ENCODE data around the gene SLC9A1.

Gene SLC9A1

DNA sequence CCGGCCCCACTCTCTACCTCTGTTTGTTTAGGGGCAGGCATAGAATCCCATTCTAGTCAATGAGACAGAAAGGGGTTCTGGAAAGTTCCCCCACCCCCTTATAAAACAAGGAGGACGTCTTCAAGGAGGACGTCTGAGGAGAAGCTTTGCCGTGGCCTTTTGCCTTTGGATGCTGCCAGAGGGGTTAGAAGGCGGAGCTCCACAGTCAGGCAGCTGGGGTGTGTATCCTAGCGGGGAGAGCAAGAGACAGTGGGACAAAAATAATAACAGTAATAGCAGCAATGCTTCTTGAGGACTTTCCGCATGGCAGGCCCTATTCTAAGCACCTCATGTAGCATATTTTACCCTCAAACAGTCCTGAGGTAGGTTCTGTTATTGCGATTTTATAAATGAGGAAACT, 94.0 kb downstream of the SLC9A1 start:
- DNase-seq = no peak

DNA sequence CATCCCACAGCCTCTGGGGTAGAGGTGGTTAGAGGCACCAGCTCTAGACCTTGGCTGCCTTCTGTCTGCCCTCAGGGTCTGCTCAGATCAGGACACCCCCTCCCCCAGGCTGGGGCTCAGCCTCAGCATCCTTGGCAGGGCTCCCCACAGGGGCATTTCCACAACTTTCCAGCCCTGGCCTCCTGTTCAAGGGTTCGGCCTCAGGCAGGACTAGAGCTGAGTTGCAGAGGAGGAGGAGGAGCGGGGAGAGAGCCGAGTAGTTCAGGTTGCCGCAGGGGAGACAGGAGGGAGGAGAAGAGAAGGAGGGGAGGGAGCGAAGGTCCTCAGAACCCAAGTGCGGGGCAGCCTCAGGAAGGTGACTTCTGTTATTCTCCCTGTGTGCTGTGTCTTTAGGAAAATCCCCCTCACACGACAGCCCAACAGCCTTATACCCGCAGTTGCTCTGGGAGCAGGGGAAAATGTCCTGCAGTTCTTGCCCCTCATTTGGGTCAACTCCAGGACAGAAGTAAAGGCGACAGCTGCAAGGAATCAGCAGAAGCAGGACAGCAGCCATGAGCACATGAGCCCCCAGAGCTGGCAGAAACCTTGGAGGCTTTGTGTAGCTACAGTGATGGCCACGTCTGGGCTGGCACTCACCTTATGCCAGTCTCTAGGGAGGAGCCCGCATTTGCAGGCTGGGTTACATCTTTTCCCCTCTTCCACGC, 95.8 kb downstream of the SLC9A1 start:
- no peak for DNase-seq

DNA sequence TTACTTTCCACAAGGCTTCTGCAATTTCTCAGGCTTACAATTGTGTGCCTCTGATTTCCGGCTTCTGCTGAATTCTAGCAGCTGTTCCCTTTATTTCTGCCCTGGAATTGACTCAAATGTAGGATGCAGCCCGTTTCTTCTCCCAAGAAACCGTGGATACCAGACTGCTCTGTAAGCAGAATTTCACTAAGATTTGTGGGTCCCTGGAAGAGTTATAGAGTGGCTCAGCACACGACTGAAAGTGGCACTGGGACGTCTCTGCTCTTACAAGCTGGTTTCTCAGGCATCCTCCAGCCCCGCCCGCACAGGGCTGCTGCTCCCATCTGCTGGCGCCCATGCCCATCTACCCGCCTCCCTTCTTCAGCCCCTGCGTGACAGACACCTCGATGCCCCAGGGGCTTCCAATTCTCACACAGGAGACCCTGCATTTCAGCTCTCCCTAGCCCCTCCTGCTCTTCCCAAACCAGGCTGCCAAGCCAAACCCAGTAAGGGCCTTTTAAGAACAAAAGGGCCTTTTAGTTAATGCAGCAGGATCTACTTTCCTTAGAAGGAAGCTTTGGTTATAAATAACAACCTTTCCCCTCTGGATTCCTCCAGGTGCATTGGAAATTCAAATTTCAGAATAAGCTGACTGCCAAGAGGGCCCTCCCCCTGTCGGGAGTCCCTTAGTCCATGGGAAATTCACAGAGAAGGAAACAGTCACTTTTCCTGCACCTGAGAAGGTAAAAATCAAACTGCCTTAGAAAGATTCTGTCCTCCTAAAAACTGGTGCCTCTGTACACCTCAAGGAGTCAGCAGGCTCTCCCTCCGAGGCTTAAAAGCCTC, 96.9 kb downstream of the SLC9A1 start:
- DNase-seq = peak in 1 of 2 experiments; percentile 49

DNA sequence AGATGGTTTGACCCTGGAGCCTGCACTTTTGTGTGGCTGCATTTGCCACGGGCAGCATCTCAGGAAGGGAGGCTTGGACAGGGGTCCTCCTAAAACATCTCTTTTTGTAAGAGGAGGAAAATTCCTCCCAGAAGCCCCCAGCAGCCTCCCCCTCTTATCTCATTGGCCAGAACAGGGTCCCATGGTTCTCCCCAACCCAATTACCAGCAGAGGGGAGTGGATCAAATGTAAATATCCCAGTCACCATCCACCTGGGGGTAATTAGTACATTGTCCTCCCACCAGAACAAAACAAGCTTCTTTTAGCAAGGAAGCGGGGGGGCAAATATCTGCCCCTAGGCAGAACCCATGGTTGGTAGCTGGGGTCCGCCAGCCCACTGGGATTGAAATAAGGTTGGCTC, 97.5 kb downstream of the SLC9A1 start:
- DNase-seq = no peak

DNA sequence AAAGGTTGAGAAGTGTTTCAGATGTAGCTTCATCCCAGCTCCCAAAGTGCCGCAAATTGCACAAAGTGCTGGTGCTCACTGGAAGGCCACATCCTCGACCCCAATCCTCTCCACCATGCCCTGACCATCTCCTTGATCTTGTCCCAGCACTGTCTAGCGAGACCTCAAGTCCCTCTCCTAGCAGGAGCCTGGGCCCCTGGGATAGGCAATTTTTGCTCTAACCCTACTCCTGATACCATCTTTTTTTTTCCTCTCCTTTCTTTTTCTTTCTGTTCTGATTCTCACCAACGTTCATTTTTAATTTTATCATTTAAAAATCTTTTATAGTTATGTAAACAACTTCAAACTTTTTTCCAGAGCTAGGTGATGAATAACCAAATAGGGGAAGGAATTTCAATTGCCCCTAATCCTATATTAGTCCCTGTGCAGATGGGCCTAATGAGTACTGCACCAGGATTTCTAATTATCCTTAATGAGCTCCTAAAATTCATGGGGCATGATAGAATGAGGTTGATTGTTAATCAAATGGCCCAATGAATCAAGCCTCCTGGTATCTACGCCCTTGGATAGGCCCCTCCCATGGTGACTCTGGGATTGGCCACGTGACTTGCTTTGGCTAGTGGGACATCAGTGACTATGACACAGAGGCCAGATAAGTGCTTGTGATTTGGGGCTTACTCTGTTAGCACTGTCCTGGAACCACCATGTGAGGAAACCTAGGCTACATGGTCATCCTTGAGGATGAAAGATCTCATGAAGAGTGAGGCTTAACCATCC, 100.8 kb downstream of the SLC9A1 start:
- no peak for DNase-seq

DNA sequence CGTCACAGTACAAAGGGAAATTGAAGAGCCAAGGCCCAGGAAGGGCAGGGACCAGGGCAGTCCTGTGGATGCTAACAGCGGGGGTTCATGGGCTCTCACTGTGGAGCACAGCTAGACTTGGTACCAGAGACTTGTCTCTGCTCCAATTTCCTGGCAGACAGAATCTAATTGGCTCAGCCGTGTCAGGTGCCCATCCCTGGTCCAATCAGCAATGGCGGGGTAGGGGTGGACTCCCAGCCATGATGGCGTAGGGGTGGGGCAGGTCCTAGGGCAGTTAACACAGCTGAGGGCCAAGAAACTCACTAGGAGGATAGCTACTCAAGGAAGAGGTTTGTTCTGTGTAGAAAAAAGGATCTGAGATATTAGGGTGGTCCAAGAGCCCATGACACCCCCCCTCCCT, 102.4 kb downstream of the SLC9A1 start:
- no peak for DNase-seq

DNA sequence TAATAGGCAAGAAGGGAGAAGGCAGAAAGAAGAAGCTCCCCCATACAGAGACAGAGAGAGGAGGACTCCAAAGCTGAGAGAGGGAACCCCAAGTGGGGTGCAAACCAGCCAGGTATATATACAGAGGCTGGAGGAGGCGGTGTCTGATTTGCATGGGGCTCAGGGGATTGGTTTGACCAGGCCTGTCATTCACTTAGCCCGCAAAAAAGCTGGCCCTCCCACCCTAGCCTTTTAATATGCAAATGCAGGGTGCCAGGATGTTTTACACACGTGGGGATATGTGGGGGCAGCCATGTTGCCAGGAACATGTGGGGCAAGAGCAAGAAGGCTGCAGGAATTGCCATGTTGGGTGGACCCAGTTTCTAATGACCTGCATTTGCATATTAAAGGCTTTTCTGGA, 105.3 kb downstream of the SLC9A1 start:
- no peak for DNase-seq

DNA sequence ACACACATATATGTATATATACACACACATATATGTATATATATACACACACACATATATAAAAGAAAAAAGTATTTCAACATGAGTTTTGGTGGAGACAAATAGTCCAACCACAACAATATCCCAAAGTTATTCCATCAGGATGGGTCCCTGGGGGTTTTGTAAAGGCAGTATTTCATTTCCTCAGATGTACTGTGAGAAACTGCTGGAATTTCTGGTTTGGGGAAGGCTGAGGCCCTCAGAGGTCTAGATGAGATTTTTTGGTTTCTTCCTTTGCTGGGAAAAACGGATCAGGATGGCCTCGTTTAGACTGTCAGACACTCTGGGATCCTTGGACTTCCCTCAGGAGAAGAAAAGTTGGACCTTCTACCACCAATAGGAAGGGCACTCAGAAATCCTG, 105.8 kb downstream of the SLC9A1 start:
- DNase-seq = no peak
